ENCODE data around the gene SUSD4. TPM values are rescaled to one million over a fixed set of nuclear protein-coding genes. Genes with fewer than 3 reads are reported as not detected.

SUSD4 gene
- total and polyA plus RNA-seq, 2 of the 8 experiments (the other 6 are each of a cell fraction or from before 2014, with no cell fraction given): 3.9 to 5.2 TPM

- TF ChIP-seq CHD7 (IDR thresholded peaks at IDR 0.05; ENCODE audit: insufficient replicate concordance, low read length) (no peak), GABPA (IDR thresholded peaks at IDR 0.05; ENCODE audit: borderline replicate concordance, insufficient read depth, low read length) (no peak), CHD2 (IDR thresholded peaks at IDR 0.05; ENCODE audit: low read length) (no peak), JUND (IDR thresholded peaks at IDR 0.05; ENCODE audit: low read length) (no peak), RNF2 (IDR thresholded peaks at IDR 0.05; ENCODE audit: borderline replicate concordance, low read depth, low read length, missing control alignments, poor library complexity, severe bottlenecking) (no peak), POLR2A (IDR thresholded peaks at IDR 0.05; ENCODE audit: control extremely low read depth in 1 of 2, low read depth in 2 of 2, low read length in 2 of 2) (no peak), POU5F1 (IDR thresholded peaks at IDR 0.05; ENCODE audit: low read depth, low read length) (no peak), SAP30 (IDR thresholded peaks at IDR 0.05; ENCODE audit: insufficient read depth, insufficient replicate concordance, low read length) (no peak)
- TF ChIP-seq, protein P1, sequence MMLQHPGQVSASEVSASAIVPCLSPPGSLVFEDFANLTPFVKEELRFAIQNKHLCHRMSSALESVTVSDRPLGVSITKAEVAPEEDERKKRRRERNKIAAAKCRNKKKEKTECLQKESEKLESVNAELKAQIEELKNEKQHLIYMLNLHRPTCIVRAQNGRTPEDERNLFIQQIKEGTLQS (IDR thresholded peaks at IDR 0.05; ENCODE audit: insufficient read depth, low read depth, low read length): no peak
These were observed 137.7 kb downstream of the SUSD4 start (continued) for GRCh38 chr1:223226271-223226670.

All from H1 (cell line).